ENCODE measurements around the gene PLEKHA1.

Gene PLEKHA1

GRCh38 chr10:122464586-122464985 is 90.1 kb downstream of the PLEKHA1 start:
- no peak overlapping the region for H3K4me3 ChIP-seq (replicated peaks; ENCODE audit: low read depth, low read length)
- no peak for TF ChIP-seq CTCF (IDR thresholded peaks at IDR 0.05; ENCODE audit: low read depth, low read length, missing control alignments)
- DNase-seq (ENCODE audit: extremely low read depth, low read depth): no peak

- DNase-seq (ENCODE audit: extremely low read depth, low read depth): no peak
- no peak overlapping the region for H3K4me3 ChIP-seq (replicated peaks; ENCODE audit: low read depth, low read length)
- TF ChIP-seq CTCF (IDR thresholded peaks at IDR 0.05; ENCODE audit: low read depth, low read length, missing control alignments): no peak
Observed at GRCh38 chr10:122465401-122466040, 91.0 kb downstream of the PLEKHA1 start.

DNA sequence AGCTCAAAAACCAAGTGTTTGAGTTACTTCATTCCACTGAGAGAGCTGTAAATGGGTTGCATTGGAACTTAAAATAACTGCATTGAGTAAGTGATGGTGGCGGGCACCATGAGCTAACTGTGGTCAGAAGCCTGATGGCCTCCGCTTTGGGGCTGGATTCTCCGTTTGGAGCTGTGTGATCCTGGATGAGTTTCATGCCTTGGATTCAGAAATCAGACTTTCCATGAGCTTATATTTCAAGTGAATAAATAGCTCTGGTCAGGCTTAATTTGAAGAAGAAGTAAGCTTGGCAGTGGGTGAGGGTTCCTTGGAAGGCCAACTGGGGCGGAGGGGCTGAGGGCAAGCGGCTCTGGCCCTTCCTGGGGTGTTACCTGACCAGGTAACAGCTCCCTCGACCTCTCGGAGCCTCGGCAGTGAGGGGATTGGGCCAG is 92.5 kb downstream of the PLEKHA1 start:
- no peak overlapping the region for H3K4me3 ChIP-seq (replicated peaks; ENCODE audit: low read depth, low read length)
- TF ChIP-seq CTCF (IDR thresholded peaks at IDR 0.05; ENCODE audit: low read depth, low read length, missing control alignments): no peak
- no peak for DNase-seq (ENCODE audit: extremely low read depth, low read depth)

GRCh38 chr10:122467701-122468100 is 93.2 kb downstream of the PLEKHA1 start:
- no peak for TF ChIP-seq CTCF (IDR thresholded peaks at IDR 0.05; ENCODE audit: low read depth, low read length, missing control alignments)
- DNase-seq (ENCODE audit: extremely low read depth, low read depth): no peak
- H3K4me3 ChIP-seq (replicated peaks; ENCODE audit: low read depth, low read length): no peak overlapping the region

- TF ChIP-seq CTCF (IDR thresholded peaks at IDR 0.05; ENCODE audit: low read depth, low read length, missing control alignments): no peak
- H3K4me3 ChIP-seq (replicated peaks; ENCODE audit: low read depth, low read length): no peak overlapping the region
- no peak for DNase-seq (ENCODE audit: extremely low read depth, low read depth)
Observed at GRCh38 chr10:122468307-122468925, 93.9 kb downstream of the PLEKHA1 start.

GRCh38 chr10:122468926-122469781 is 94.6 kb downstream of the PLEKHA1 start:
- TF ChIP-seq CTCF (IDR thresholded peaks at IDR 0.05; ENCODE audit: low read depth, low read length, missing control alignments): no peak
- no peak overlapping the region for H3K4me3 ChIP-seq (replicated peaks; ENCODE audit: low read depth, low read length)
- peak; percentile 67 for DNase-seq (ENCODE audit: extremely low read depth, low read depth)
